Parathyroid adenoma (tissue), 2 donors: ENCODE measurements around the gene IL17RB.

Source experiments
- H2AFZ ChIP-seq: fragments of 300-600 bp; sonication (generic); one replicate; pipeline ENCODE4 v1.7.0; 2017; ENCODE audit warnings: antibody characterized with exemption, mild to moderate bottlenecking
- H3K27ac ChIP-seq: fragments of 300-600 bp; sonication (generic); one replicate; pipeline ENCODE4 v1.7.0; 2017
- H3K27me3 ChIP-seq: fragments of 300-600 bp; sonication (generic); one replicate; pipeline ENCODE4 v1.7.0; 2017; ENCODE audit warnings: low read length; ENCODE audit not compliant: control insufficient read depth, insufficient read depth
- H3K36me3 ChIP-seq: fragments of 300-600 bp; sonication (generic); one replicate; pipeline ENCODE4 v1.7.0; 2017; ENCODE audit warnings: low read length; ENCODE audit not compliant: control insufficient read depth, insufficient read depth
- H3K4me1 ChIP-seq: fragments of 300-600 bp; sonication (generic); one replicate; pipeline ENCODE4 v1.7.0; 2017; ENCODE audit warnings: control low read depth
- H3K4me2 ChIP-seq: fragments of 300-600 bp; sonication (generic); one replicate; pipeline ENCODE4 v1.7.0; 2017; ENCODE audit warnings: low read length
- H3K4me3 ChIP-seq: fragments of 300-600 bp; sonication (generic); one replicate; pipeline ENCODE4 v1.7.0; 2017; ENCODE audit warnings: low read depth, low read length
- H3K79me2 ChIP-seq: fragments of 300-600 bp; sonication (generic); one replicate; pipeline ENCODE4 v1.7.0; 2017; ENCODE audit warnings: control low read depth
- H3K9ac ChIP-seq: fragments of 300-600 bp; sonication (generic); one replicate; pipeline ENCODE4 v1.7.0; 2017; ENCODE audit warnings: mild to moderate bottlenecking
- H3K9me3 ChIP-seq: fragments of 300-600 bp; sonication (generic); one replicate; pipeline ENCODE4 v1.7.0; 2017; ENCODE audit warnings: low read length; ENCODE audit not compliant: control insufficient read depth
- CTCF ChIP-seq: fragments of 300-600 bp; sonication (generic); IDR thresholded peaks from one replicate; pipeline ENCODE4 v1.7.0; 2017; ENCODE audit warnings: antibody characterized with exemption, mild to moderate bottlenecking
- donor health status: primary hyperparathyroidism.

IL17RB gene

GRCh38 chr3:53820084-53820483 lies 26.3 kb upstream of the IL17RB start:
- Histone ChIP-seq H3K27me3 (no peaks in the 10 kb centered on the region), H3K36me3 (no peaks in the 10 kb centered on the region), H3K9ac (no peak overlapping the region), H2AFZ (no peak overlapping the region), H3K27ac (no peak overlapping the region), H3K4me1 (no peaks in the 10 kb centered on the region), H3K4me2 (no peak overlapping the region), H3K9me3 (no peaks in the 10 kb centered on the region), H3K4me3 (no peak overlapping the region), H3K79me2 (no peaks in the 10 kb centered on the region)
- TF ChIP-seq CTCF = no peak

GRCh38 chr3:53820756-53821580 lies 25.4 kb upstream of the IL17RB start:
- no peak overlapping the region for H3K9ac ChIP-seq
- H2AFZ ChIP-seq = no peak overlapping the region
- H3K4me3 ChIP-seq = no peak overlapping the region
- H3K4me1 ChIP-seq = no peaks in the 10 kb centered on the region
- H3K27me3 ChIP-seq = no peaks in the 10 kb centered on the region
- H3K27ac ChIP-seq = no peak overlapping the region
- no peak overlapping the region for H3K4me2 ChIP-seq
- no peaks in the 10 kb centered on the region for H3K79me2 ChIP-seq
- H3K36me3 ChIP-seq = no peaks in the 10 kb centered on the region
- no peak for TF ChIP-seq CTCF
- H3K9me3 ChIP-seq = no peaks in the 10 kb centered on the region

GRCh38 chr3:53821631-53822121 lies 24.7 kb upstream of the IL17RB start:
- Histone ChIP-seq H3K79me2 (no peaks in the 10 kb centered on the region), H3K4me1 (no peaks in the 10 kb centered on the region), H3K27ac (no peak overlapping the region), H3K9ac (no peak overlapping the region), H3K4me2 (no peak overlapping the region), H3K27me3 (no peaks in the 10 kb centered on the region), H3K9me3 (no peaks in the 10 kb centered on the region), H3K4me3 (no peak overlapping the region), H3K36me3 (no peaks in the 10 kb centered on the region), H2AFZ (no peak overlapping the region)
- TF ChIP-seq CTCF = no peak

- Histone ChIP-seq H3K9ac (no peak overlapping the region), H3K4me3 (no peak overlapping the region), H3K36me3 (no peaks in the 10 kb centered on the region), H3K27ac (no peak overlapping the region), H3K4me2 (no peak overlapping the region), H3K9me3 (no peaks in the 10 kb centered on the region), H3K4me1 (no peaks in the 10 kb centered on the region), H3K27me3 (no peaks in the 10 kb centered on the region), H3K79me2 (no peaks in the 10 kb centered on the region), H2AFZ (no peak overlapping the region)
- TF ChIP-seq CTCF = no peak
Measured at GRCh38 chr3:53822331-53822741, 24.0 kb upstream of the IL17RB start.
